Central memory CD8-positive, alpha-beta T cell (primary cell): ENCODE measurements around the gene GNB1.
A peak's percentile ranks its signal among the peaks of the same experiment; 100 is the strongest.

Experiments
- ATAC-seq: fragments of 150-1000 bp; cut with Tn5 transposase; replicated peaks from 2 replicates; pipeline ENCODE4 v1.10.0; 2022; ENCODE audit warnings: mild to moderate bottlenecking, moderate FRiP score, moderate number of reproducible peaks; ENCODE audit not compliant: poor library complexity, severe bottlenecking; ENCODE audit errors: extremely low read depth
- DNase-seq, 2 donors: peaks; one replicate each; pipeline ENCODE4 v3.0.0; 2021; ENCODE audit warnings: low spot score in 2 of 2
- H3K27ac Mint-ChIP-seq: one replicate; pipeline ENCODE4 v1.8.0; 2022; ENCODE audit warnings: low read depth, mild to moderate bottlenecking, moderate library complexity, mixed read lengths
- H3K27me3 Mint-ChIP-seq: one replicate; pipeline ENCODE4 v1.8.0; 2022; ENCODE audit warnings: mixed read lengths
- H3K36me3 Mint-ChIP-seq: one replicate; pipeline ENCODE4 v1.8.0; 2022; ENCODE audit warnings: mild to moderate bottlenecking, moderate library complexity, mixed read lengths; ENCODE audit not compliant: insufficient read depth
- H3K4me1 Mint-ChIP-seq: one replicate; pipeline ENCODE4 v1.8.0; 2022; ENCODE audit warnings: mixed read lengths
- H3K4me3 Mint-ChIP-seq: one replicate; pipeline ENCODE4 v1.8.0; 2022; ENCODE audit warnings: mild to moderate bottlenecking, moderate library complexity, mixed read lengths
- H3K9me3 Mint-ChIP-seq: one replicate; pipeline ENCODE4 v1.8.0; 2022; ENCODE audit warnings: mixed read lengths

Gene GNB1

DNA sequence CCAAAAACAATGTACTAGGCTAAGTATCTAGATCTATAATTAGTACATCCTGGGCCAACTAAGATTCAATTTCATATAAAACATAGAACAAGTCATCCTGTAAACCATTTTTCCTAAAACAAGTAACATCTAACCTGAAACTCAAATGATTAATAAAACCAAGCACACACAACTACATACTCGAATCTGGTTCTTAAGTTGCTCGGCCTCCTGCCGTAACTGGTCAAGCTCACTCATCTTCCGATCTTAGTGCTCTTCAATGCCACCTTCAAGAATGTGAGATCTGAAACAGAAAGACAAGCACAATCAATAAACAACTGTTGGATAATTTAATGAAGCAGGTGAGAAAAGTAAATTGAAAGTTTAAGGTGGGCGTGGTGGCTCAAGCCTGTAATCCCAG is 65.7 kb downstream of the GNB1 start:
- ATAC-seq: no peak
- no peak for DNase-seq
- Mint-ChIP-seq H3K27me3 (no peaks in the 10 kb centered on the region), H3K9me3 (no peaks in the 10 kb centered on the region), H3K4me1 (peaks cover 36% of the 10 kb centered on the region), H3K27ac (peak overlapping the region; percentile 70), H3K36me3 (peaks cover 37% of the 10 kb centered on the region), H3K4me3 (peak overlapping the region; percentile 7)

DNA sequence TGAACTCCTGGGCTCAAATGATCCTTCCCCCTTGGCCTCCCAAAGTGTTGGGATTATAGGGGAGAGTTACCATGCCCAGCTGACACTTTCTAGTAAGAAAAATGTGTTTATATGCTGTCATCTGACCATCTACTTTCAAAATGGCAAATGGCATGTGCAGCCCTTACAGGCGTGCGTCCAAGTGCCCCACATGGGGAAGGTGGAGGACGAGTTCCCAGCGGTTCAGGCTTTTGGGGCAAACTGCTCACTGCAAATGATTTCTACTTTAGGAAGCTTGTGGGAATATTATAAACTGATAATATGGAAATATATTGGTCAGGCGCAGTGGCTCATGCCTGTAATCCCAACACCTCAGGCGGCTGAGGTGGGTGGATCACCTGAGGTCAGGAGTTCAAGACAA is 71.1 kb downstream of the GNB1 start:
- H3K4me3 Mint-ChIP-seq: no peak overlapping the region
- peaks cover 7% of the 10 kb centered on the region for H3K4me1 Mint-ChIP-seq
- no peaks in the 10 kb centered on the region for H3K9me3 Mint-ChIP-seq
- peaks cover 45% of the 10 kb centered on the region for H3K36me3 Mint-ChIP-seq
- DNase-seq: no peak
- no peak overlapping the region for H3K27ac Mint-ChIP-seq
- H3K27me3 Mint-ChIP-seq: no peaks in the 10 kb centered on the region
- ATAC-seq: no peak

DNA sequence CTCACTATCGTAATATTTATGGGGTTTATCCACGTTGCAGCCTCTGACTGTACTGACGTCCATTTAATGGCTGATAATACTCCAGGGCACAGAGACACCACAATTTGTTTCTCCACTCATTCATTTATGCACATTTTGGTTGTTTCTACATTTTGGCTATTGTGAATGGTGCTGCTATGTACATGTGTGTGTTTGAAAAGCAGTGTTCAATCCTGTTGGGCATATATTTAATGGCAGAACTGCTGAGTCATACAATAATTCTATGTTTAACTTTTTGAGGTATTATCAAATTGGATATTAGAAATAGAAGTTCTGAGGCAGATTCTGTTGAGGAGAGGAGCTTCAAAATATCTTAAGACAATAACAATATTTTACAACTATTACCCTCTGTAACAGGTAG is 73.7 kb downstream of the GNB1 start:
- Mint-ChIP-seq H3K36me3 (peaks cover 49% of the 10 kb centered on the region), H3K4me3 (no peak overlapping the region), H3K9me3 (no peaks in the 10 kb centered on the region), H3K27me3 (no peaks in the 10 kb centered on the region), H3K27ac (peak overlapping the region; percentile 38), H3K4me1 (peaks cover 5% of the 10 kb centered on the region)
- no peak for DNase-seq
- no peak for ATAC-seq

DNA sequence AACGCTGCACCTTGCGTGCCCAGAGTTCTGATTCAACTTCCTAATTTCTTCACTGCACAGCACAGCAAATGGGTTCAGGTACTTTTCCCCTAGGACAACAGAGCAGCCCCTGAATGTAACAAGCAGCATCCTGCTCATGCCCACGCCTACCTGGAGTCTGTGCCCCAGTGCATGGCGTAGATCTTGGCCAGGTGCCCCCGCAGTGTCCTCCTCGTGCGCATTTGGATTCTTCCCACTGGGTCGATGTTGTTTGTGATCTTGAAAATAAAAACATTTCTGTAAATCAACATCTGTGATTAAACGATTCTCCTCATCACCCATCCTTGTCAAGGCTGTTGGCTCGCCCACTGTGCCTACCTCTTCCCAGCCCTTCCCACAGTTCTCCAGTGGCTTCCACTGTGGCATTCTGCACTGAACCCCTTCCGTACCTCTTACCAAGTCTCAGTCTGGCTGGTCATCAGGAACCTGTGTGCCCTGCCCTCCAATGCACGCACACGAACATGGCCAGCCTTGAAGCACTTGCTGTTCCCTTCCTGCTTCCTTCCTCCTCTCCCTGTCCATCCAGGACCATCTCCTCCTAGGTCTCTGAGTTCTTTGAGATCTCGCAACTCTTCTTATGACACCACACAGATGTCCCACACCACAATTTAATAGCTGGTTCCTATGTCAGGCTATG is 75.1 kb downstream of the GNB1 start:
- no peak for DNase-seq
- ATAC-seq: no peak
- H3K36me3 Mint-ChIP-seq: peaks cover 54% of the 10 kb centered on the region
- H3K9me3 Mint-ChIP-seq: no peaks in the 10 kb centered on the region
- peak overlapping the region; percentile 39 for H3K27ac Mint-ChIP-seq
- no peak overlapping the region for H3K4me3 Mint-ChIP-seq
- H3K27me3 Mint-ChIP-seq: no peaks in the 10 kb centered on the region
- H3K4me1 Mint-ChIP-seq: peaks cover 5% of the 10 kb centered on the region

DNA sequence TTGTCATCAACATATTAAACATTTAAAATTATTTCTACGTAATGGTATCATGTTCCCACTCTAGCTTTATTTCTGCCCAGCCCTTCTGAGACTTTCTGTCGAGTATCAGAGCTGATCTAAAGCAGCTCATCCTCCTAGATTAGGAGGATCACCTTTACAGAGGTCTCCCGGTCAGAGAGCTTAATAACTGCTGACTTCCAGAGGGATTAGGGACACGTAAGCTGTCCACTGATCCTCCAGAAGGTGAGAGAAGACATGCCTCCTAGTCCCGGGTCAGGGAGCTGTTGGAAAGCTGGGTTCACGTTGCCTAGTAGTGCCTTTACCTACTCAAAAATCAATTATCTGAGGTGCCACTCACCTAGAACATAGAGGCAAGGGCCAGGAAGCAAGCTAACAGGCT is 81.4 kb downstream of the GNB1 start:
- Mint-ChIP-seq H3K27me3 (no peaks in the 10 kb centered on the region), H3K36me3 (peaks cover 52% of the 10 kb centered on the region), H3K9me3 (no peaks in the 10 kb centered on the region), H3K4me1 (no peaks in the 10 kb centered on the region), H3K4me3 (no peak overlapping the region), H3K27ac (no peak overlapping the region)
- ATAC-seq (no peak), DNase-seq (no peak)

DNA sequence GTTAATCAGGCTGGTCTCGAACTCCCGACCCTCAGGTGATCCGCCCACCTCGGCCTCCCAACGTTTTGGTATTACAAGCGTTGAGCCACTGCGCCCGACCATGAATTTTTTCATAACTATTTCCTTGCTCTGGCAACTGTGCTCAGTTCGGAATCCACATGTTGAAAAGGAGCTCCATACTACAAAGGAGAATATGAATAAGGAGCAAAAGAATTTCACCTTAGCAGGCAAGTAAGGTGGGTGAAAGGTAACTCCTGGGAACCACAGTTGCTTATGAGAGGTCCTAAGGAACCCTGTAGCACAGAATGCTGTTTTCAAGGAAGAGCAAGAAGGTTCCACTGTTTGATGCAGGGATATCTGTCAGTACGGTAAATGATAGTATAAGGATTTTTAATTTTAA is 82.7 kb downstream of the GNB1 start:
- no peaks in the 10 kb centered on the region for H3K4me1 Mint-ChIP-seq
- DNase-seq (no peak), ATAC-seq (no peak)
- H3K36me3 Mint-ChIP-seq: peaks cover 57% of the 10 kb centered on the region
- H3K4me3 Mint-ChIP-seq: no peak overlapping the region
- no peak overlapping the region for H3K27ac Mint-ChIP-seq
- H3K27me3 Mint-ChIP-seq: no peaks in the 10 kb centered on the region
- H3K9me3 Mint-ChIP-seq: no peaks in the 10 kb centered on the region

DNA sequence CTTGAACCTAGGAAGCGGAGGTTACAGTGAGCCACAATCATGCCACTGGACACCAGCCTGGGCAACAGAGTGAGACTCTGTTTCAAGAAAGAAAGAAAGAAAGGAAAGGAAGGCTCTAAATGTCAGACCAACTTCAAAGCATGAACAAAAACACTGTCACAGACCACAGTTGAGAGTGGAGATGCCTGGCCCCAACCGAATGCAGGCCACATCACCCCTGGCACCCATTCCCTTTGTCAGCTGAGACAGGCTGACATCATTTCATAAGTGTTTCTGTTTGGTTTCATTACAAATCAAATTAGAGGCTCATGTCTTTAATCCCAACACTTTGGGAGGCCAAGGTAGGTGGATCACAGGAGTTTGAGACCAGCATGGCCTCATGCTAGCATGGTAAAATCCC is 84.0 kb downstream of the GNB1 start:
- Mint-ChIP-seq H3K4me3 (no peak overlapping the region), H3K27ac (peak overlapping the region; percentile 41), H3K4me1 (peaks cover 2% of the 10 kb centered on the region), H3K27me3 (no peaks in the 10 kb centered on the region), H3K36me3 (peaks cover 56% of the 10 kb centered on the region), H3K9me3 (no peaks in the 10 kb centered on the region)
- ATAC-seq (no peak), DNase-seq (no peak)

DNA sequence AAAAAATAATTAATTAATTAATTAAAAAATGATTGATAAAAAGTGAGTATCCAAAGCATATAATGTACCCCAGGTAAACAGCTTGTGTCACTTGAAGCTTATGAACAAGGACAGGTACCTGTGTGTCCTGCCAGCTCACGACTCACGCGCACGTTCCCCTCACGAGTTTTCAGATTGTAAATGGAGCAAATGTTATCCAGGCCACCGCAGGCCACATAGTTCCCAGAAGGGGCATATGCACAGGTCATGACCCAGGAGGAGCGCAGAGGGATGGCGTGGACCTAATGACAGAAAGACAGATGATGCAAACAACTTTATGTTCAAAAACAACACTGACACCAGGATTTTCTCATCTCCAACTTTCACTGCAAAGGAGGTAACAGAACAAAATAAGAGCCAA is 86.6 kb downstream of the GNB1 start:
- Mint-ChIP-seq H3K27ac (no peak overlapping the region), H3K4me1 (peaks cover 8% of the 10 kb centered on the region), H3K36me3 (peaks cover 58% of the 10 kb centered on the region), H3K27me3 (no peaks in the 10 kb centered on the region), H3K4me3 (no peak overlapping the region), H3K9me3 (no peaks in the 10 kb centered on the region)
- no peak for ATAC-seq
- no peak for DNase-seq

DNA sequence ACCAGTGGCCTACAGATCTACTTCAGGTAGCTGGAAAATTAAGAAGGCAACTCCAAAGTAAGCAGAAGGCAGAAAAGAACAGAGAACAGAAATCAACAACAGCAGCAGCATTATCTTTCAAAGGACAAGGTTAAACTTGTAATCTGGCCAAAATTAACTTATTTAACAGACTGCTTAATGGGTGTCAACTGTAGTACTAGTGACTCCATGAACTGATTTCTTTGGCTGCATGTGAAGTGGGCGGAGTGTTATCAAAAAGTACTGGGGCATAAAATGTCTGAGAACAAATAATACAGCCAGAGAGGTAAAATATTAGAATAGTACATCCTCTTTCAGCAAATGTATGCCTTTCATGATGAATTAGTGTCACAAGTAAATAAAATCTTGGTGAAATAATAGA is 88.0 kb downstream of the GNB1 start:
- Mint-ChIP-seq H3K36me3 (peaks cover 51% of the 10 kb centered on the region), H3K27me3 (no peaks in the 10 kb centered on the region), H3K9me3 (no peaks in the 10 kb centered on the region), H3K27ac (no peak overlapping the region), H3K4me3 (no peak overlapping the region), H3K4me1 (peaks cover 11% of the 10 kb centered on the region)
- ATAC-seq (no peak), DNase-seq (no peak)

DNA sequence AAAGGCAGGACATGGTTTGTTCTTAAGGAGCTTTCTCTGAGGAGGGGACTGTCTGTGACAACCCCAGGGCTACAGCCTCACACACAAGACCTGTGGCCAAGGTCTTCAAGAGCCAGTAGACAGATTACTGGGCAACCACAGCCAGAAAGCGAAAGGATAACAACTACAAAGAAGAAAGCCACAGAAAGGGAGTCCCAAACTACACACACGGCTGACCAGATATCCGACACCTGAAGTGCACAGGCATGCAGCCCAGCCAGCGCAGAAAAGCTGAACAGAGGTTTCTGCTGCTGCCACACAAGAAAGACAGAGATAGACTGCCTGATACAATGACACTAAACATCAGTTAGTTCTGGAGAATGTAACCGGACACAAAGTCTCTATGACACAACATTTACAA is 91.2 kb downstream of the GNB1 start:
- ATAC-seq: no peak
- peak overlapping the region; percentile 41 for H3K27ac Mint-ChIP-seq

DNA sequence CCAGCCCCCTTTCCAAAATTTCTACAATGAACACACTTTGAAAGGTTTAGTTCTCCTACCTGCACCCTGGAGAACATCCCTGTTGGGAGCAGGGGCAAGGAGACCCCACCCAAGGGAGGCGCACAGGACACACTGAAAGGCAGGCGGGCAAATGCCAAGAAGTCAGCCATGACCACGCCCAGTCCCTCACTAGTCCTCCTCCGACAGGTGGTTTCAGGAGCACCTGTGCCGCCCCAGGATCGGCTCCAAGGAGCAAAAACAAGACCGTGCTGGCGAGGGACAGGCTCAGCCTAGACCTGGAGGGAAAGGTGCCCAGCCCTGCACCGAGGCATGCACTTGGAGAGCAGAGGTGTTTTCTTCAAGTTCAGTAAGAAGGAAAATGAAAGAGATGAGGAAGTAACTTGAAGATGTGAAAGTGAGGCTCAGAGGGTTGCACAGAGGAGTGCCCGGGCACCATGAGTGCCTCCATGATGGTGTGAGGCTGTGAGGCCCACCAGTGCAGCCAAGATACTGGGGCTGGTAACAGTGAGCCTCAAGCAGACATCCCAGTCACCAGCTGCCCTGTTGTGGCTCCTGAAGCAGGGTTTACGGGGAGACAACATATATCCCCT is 93.1 kb downstream of the GNB1 start:
- H3K4me1 Mint-ChIP-seq: peaks cover 33% of the 10 kb centered on the region
- H3K9me3 Mint-ChIP-seq: no peaks in the 10 kb centered on the region
- no peak overlapping the region for H3K4me3 Mint-ChIP-seq
- peaks cover 51% of the 10 kb centered on the region for H3K36me3 Mint-ChIP-seq
- H3K27me3 Mint-ChIP-seq: no peaks in the 10 kb centered on the region
- no peak for ATAC-seq
- DNase-seq: no peak
- H3K27ac Mint-ChIP-seq: peak overlapping the region; percentile 71

More for the DNA sequence above, 91.2 kb downstream of the GNB1 start:
- Mint-ChIP-seq H3K4me3 (no peak overlapping the region), H3K36me3 (peaks cover 55% of the 10 kb centered on the region), H3K4me1 (peaks cover 25% of the 10 kb centered on the region), H3K9me3 (no peaks in the 10 kb centered on the region), H3K27me3 (no peaks in the 10 kb centered on the region)
- no peak for DNase-seq

DNA sequence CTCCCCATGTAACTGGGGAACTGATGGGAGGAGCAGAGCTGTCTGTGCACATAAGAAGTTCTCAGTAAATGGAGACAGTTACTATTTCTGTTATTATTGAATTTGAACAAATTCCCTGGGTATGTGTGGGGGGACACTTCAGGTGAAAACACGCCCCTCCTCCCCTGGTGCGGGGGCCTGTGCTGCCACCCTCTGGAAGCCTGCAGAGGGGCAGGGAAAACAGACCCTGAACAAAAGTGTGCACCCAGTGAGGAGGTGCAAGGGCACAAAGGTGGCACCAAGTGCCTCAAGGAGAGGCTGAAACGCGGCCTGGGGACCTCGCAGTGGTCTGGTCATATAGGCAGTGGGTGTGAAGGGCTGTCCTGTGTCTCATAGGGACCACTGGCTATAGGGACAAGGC is 94.4 kb downstream of the GNB1 start:
- Mint-ChIP-seq H3K27ac (peak overlapping the region; percentile 48), H3K27me3 (no peaks in the 10 kb centered on the region), H3K36me3 (peaks cover 54% of the 10 kb centered on the region), H3K4me1 (peaks cover 27% of the 10 kb centered on the region), H3K9me3 (no peaks in the 10 kb centered on the region), H3K4me3 (no peak overlapping the region)
- ATAC-seq (no peak), DNase-seq (no peak)

DNA sequence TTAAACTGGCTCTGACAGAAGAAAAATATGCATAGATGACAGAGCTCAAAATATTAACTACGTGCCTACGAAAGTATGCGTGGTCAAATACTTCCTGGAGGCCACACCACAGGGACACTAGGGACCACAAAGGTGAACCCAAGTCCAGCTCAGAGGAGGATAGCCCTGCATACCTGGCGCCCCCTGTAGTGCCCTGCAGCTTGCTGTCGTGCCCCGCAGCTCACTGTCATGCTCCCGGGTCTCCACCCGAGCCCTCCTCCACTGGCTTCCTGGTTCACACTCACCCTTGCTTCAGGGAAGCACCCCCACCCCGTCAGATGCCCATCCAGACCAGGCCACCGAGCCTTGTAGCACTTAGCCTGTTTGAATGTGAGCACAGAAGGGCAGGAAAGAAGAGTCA is 95.9 kb downstream of the GNB1 start:
- Mint-ChIP-seq H3K27ac (peak overlapping the region; percentile 48), H3K36me3 (peaks cover 63% of the 10 kb centered on the region), H3K4me1 (peaks cover 24% of the 10 kb centered on the region), H3K4me3 (no peak overlapping the region), H3K9me3 (no peaks in the 10 kb centered on the region), H3K27me3 (no peaks in the 10 kb centered on the region)
- no peak for DNase-seq
- no peak for ATAC-seq
